ENCODE measurements around the gene ZNF423. TPM values are rescaled to one million over a fixed set of nuclear protein-coding genes. Genes with fewer than 3 reads are reported as not detected.

Gene ZNF423
- total and polyA plus RNA-seq, 12 donors, result 1.7 to 10.6 (median 5.5) TPM

- intact Hi-C loops (cut with DNase I), result no loop called here
- Histone ChIP-seq H3K36me3 (replicated peaks in 1 of 2) (no peaks in the 10 kb centered on the region), H3K9me3 (replicated peaks in 1 of 3) (no peaks in the 10 kb centered on the region), H3K4me3 (no peak overlapping the region), H3K27ac (no peak overlapping the region), H3K4me1 (replicated peaks in 1 of 2) (no peaks in the 10 kb centered on the region), H3K27me3 (no peaks in the 10 kb centered on the region)
- WGBS, 4 donors, result 82 to 88% (median 85%) methylated on average over 2 to 10 of the region's 10 CpGs; no CpG with 5 or more reads in 1 of the 4 donors
- DNase-seq, result no peak
- TF ChIP-seq POLR2A (IDR thresholded peaks at IDR 0.05) (no peak), CTCF (IDR thresholded peaks at IDR 0.05) (no peak)
Measured at GRCh38 chr16:49743658-49744057, 112.3 kb downstream of the ZNF423 start.

GRCh38 chr16:49743203-49743464 is 112.8 kb downstream of the ZNF423 start:
- no peak overlapping the region for H3K4me3 ChIP-seq
- H3K4me1 ChIP-seq (replicated peaks in 1 of 2), result no peaks in the 10 kb centered on the region
- H3K27me3 ChIP-seq, result no peaks in the 10 kb centered on the region
- no peak overlapping the region for H3K27ac ChIP-seq
- DNase-seq, result no peak
- intact Hi-C loops (cut with DNase I), result no loop called here
- no peaks in the 10 kb centered on the region for H3K36me3 ChIP-seq (replicated peaks in 1 of 2)
- TF ChIP-seq CTCF (IDR thresholded peaks at IDR 0.05), result no peak
- no peak for TF ChIP-seq POLR2A (IDR thresholded peaks at IDR 0.05)
- 78 to 89% (median 87%) methylated on average over 4 of the region's 4 CpGs for WGBS, 4 donors
- no peaks in the 10 kb centered on the region for H3K9me3 ChIP-seq (replicated peaks in 1 of 3)

- intact Hi-C loops (cut with DNase I), result no loop called here
- Histone ChIP-seq H3K36me3 (replicated peaks in 1 of 2) (no peaks in the 10 kb centered on the region), H3K9me3 (replicated peaks in 1 of 3) (no peaks in the 10 kb centered on the region), H3K4me1 (replicated peaks in 1 of 2) (no peaks in the 10 kb centered on the region), H3K27ac (no peak overlapping the region), H3K27me3 (no peaks in the 10 kb centered on the region), H3K4me3 (no peak overlapping the region)
- TF ChIP-seq CTCF (IDR thresholded peaks at IDR 0.05) (no peak), POLR2A (IDR thresholded peaks at IDR 0.05) (no peak)
- no peak for DNase-seq
- WGBS, 4 donors, result 80 to 91% (median 85%) methylated on average over 15 to 19 of the region's 19 CpGs
Measured at GRCh38 chr16:49742428-49743202, 113.3 kb downstream of the ZNF423 start.

- H3K27ac ChIP-seq, result no peak overlapping the region
- WGBS, 4 donors, result 69 to 82% (median 73%) methylated on average over 7 of the region's 7 CpGs
- TF ChIP-seq CTCF (IDR thresholded peaks at IDR 0.05) (no peak), POLR2A (IDR thresholded peaks at IDR 0.05) (no peak)
- no peaks in the 10 kb centered on the region for H3K4me1 ChIP-seq (replicated peaks in 1 of 2)
- no peaks in the 10 kb centered on the region for H3K9me3 ChIP-seq (replicated peaks in 1 of 3)
- no peak for DNase-seq
- no peaks in the 10 kb centered on the region for H3K36me3 ChIP-seq (replicated peaks in 1 of 2)
- no peak overlapping the region for H3K4me3 ChIP-seq
- intact Hi-C loops (cut with DNase I), result no loop called here
- H3K27me3 ChIP-seq, result no peaks in the 10 kb centered on the region
Measured at GRCh38 chr16:49740256-49740655, 115.7 kb downstream of the ZNF423 start.
